ENCODE data around the gene ABLIM3.

Gene ABLIM3

GRCh38 chr5:149133795-149134777 lies 7.2 kb upstream of the ABLIM3 start:
- no peak for DNase-seq (ENCODE audit: low spot score)

GRCh38 chr5:149134778-149135500 lies 6.4 kb upstream of the ABLIM3 start:
- no peak for DNase-seq (ENCODE audit: low spot score)

GRCh38 chr5:149135536-149136201 lies 5.6 kb upstream of the ABLIM3 start:
- no peak for DNase-seq (ENCODE audit: low spot score)

- no peak for DNase-seq (ENCODE audit: low spot score)
Measured at GRCh38 chr5:149138182-149138923, 2.9 kb upstream of the ABLIM3 start.

- no peak for DNase-seq (ENCODE audit: low spot score)
Measured at GRCh38 chr5:149140197-149141002, 893 bp upstream of the ABLIM3 start.

GRCh38 chr5:149141957-149142851 lies 911 bp downstream of the ABLIM3 start:
- no peak for DNase-seq (ENCODE audit: low spot score)

- no peak for DNase-seq (ENCODE audit: low spot score)
Measured at GRCh38 chr5:149143470-149143869, 2.2 kb downstream of the ABLIM3 start.

- DNase-seq (ENCODE audit: low spot score): no peak
Measured at GRCh38 chr5:149144637-149145036, 3.3 kb downstream of the ABLIM3 start.

- DNase-seq (ENCODE audit: low spot score): no peak
Measured at GRCh38 chr5:149145138-149145537, 3.8 kb downstream of the ABLIM3 start.

- DNase-seq (ENCODE audit: low spot score): no peak
Measured at GRCh38 chr5:149147676-149148075, 6.4 kb downstream of the ABLIM3 start.

- no peak for DNase-seq (ENCODE audit: low spot score)
Measured at GRCh38 chr5:149149942-149150341, 8.6 kb downstream of the ABLIM3 start.

- DNase-seq (ENCODE audit: low spot score): no peak
Measured at GRCh38 chr5:149150457-149150856, 9.2 kb downstream of the ABLIM3 start.

GRCh38 chr5:149151717-149152116 lies 10.4 kb downstream of the ABLIM3 start:
- DNase-seq (ENCODE audit: low spot score): no peak

- DNase-seq (ENCODE audit: low spot score): no peak
Measured at GRCh38 chr5:149152317-149152746, 11.0 kb downstream of the ABLIM3 start.

GRCh38 chr5:149153193-149153750 lies 12.0 kb downstream of the ABLIM3 start:
- no peak for DNase-seq (ENCODE audit: low spot score)

- no peak for DNase-seq (ENCODE audit: low spot score)
Measured at GRCh38 chr5:149153751-149154610, 12.7 kb downstream of the ABLIM3 start.

GRCh38 chr5:149154650-149155049 lies 13.4 kb downstream of the ABLIM3 start:
- no peak for DNase-seq (ENCODE audit: low spot score)

GRCh38 chr5:149156435-149157083 lies 15.3 kb downstream of the ABLIM3 start:
- DNase-seq (ENCODE audit: low spot score): no peak

Data from ecto neural progenitor cell (in vitro differentiated cells).